G401 (cell line): ENCODE data around the gene TEX51. TPM values are rescaled to one million over a fixed set of nuclear protein-coding genes. Genes with fewer than 3 reads are reported as not detected.
A peak's percentile ranks its signal among the peaks of the same experiment; 100 is the strongest.

Source experiments
- DNase-seq: peaks from one replicate; pipeline ENCODE4 v3.0.0-alpha.2; 2015; ENCODE audit warnings: low spot score
- in situ Hi-C: cut with HindIII; loops from 2 replicates; pipeline ENCODE4 v1.10.0; 2016; ENCODE audit warnings: low sequenced_read_pairs, mixed read lengths
- total RNA-seq: library from RNA; depleted of rRNA; stranded (reverse); fragments of >200 nt; shearing (Covaris generic); gene quantifications from 2 replicates; pipeline ENCODE4 v1.2.3, GENCODE V29; 2014

Gene TEX51
- total RNA-seq, 1 experiment from 2014 or later = not detected

DNA sequence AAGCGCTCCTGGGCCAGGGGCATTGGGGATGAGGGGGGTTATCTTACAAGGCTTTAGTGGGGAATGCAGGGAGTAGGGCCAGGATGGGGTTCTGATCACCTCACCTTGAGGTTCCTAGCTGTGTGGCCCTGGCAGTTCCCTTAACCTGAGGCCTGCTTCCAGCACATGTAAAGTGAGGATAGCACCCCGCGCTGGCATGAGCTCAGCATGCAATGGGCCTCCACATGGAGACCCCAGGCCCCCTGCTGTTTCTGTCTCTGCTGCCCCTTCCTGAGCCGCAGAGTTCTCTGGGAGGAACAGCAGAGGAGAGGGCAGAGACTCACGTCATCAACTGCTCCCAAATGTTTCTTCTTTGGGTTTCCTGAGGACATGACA is 8.6 kb upstream of the TEX51 start:
- DNase-seq = no peak
- in situ Hi-C loops = no loop called here

GRCh38 chr2:126890551-126891450 is 7.9 kb upstream of the TEX51 start:
- in situ Hi-C loops = no loop called here
- DNase-seq = peak; percentile 20

DNA sequence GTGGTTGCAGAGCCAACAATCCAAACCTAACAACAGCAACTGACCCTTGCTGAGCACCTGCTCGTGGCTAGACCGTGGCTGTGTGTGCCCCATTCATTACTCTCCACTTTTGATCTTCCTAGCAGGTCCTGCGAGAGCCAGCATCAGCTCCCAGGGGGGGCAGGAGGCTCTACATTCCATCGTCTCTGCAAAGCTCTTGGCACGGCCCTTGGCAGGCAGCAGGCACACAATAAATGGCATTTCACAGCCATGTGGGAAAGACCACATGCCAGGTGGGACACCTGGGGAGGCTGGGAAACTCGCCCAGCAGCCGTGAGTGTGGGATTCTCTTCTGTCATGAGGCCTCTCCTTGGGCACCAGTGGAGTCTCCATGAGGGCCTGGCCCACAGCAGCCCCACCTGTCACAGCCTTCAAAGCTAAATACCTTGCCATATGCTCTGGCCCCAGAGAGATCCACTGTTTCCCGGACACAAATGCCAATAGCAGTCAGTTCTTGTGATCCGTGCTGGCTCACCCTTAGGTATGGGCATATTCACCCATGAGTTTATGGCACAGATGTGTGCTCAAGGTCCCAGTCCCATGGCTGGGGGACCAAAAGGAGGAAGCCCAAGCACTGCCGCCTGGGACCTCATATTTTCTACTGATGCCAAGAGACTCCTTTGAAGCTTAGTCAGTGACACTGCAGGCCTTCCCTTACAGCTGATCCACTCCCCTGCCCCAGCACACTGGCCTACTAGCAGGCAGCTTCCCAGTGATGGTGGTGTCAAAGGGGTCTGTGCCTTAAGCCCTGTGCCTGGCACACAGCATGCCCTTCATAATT is 6.8 kb upstream of the TEX51 start:
- DNase-seq = peak; percentile 98
- in situ Hi-C loops = no loop called here

DNA sequence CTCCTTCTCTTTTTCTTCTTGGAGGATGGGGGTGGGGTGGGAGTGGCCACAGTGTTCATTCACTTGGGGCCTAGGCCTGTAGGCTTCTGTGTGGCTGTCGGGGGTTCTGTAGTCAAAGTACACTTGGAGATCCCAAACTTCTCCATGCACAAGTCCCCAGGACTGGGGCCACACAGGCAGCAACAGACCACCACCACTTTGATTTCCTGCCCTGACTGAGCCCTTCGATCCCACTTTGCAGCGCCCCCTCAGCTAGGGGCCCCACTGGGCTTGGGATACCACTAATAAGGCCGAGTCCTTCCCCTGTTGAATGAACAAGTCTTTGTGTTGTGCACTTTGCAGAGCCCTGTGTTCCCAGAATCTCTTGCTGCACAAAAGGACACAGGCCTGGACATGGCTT is 5.5 kb upstream of the TEX51 start:
- in situ Hi-C loops = no loop called here
- no peak for DNase-seq

DNA sequence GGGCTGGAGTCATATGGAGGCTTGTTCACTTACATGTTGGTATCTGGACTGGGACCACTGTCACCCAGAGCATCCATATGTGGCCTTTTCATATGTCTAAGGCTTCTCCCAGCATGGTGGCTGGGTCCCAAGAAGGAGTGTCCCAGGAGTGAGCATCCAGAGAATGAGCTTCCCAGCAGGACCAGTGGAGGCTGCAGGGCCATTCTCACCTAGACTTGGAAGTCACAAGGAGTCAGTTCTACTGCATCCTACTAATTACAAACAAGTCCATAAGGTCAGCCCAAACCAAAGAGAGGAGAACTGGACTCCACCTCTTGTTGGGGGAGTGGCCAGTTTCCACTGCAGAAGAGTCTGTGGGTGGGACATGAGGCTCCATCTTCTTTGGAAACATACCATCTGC is 5.1 kb upstream of the TEX51 start:
- no peak for DNase-seq
- in situ Hi-C loops = no loop called here

DNA sequence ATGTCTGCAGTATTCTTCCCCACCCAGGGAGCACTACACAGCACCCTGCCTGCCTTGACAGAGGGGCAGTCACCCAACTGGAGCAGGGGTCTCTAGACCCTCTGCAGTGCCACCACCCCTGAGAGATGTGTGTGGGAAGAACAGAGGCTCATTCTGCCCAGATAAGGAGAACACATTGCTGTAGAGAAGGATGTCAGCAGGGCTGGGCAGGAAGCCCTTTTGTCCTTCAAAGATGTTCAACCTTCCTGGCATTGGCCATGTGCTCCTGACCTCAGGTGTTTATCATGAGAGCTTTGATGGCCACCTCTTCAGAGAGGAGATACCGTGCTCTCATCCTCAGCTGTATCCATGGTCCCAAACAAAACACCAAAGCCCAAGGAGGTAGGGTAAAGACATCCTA is 4.6 kb upstream of the TEX51 start:
- DNase-seq = no peak
- in situ Hi-C loops = no loop called here

GRCh38 chr2:126894585-126895182 is 4.0 kb upstream of the TEX51 start:
- no peak for DNase-seq
- in situ Hi-C loops = no loop called here

GRCh38 chr2:126895336-126895735 is 3.4 kb upstream of the TEX51 start:
- in situ Hi-C loops = no loop called here
- no peak for DNase-seq

- in situ Hi-C loops = no loop called here
- no peak for DNase-seq
These were observed 2.2 kb upstream of the TEX51 start for GRCh38 chr2:126896471-126896870.

DNA sequence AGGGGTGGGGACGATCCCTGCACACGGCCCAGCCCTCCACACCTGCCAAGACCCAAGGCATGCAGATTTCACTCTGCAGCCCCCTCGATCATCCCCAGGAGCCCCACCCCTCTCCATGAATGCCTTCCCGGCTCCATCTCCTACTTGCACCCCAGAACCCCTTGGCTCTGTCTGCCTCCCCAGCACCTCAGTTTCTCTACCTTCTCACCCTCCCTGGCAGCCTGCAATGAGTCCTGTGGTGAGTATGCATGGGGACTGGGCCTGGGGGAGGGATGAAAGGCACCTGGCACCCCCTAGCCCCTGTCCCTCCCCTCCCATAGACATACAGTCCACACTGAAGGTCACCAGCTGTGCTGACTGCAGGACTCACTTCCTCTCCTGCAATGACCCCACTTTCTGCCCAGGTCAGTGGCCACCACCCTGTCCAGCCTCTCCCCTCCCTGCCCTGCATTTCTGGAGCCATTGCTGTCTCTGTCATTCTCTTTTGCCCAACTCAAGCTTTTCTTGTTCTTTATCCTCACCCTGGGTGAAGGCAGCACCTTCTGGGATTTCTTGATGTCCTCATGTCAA is 1.0 kb downstream of the TEX51 start:
- in situ Hi-C loops = no loop called here
- no peak for DNase-seq

GRCh38 chr2:126900646-126901319 is 2.1 kb downstream of the TEX51 start:
- no peak for DNase-seq
- in situ Hi-C loops = no loop called here

DNA sequence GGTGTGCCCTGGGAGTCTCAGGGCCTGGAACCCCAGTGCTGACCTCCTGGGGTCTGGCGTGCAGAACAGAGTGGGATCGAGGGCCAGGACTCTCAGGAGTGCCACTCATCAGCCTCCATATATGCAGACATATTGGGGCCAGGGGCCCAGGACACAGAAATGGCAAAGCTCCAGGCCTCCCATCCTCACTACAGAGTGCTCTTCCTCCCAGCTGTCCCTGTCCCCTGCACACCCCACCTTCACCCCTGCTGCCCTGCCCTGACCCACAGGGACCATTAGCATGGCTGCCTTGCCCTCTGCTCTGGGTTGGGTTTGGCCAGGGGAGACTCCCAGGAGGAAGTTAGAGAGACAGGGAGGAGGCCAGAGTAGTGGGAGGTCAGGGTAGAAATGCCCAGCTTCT is 2.8 kb downstream of the TEX51 start:
- in situ Hi-C loops = no loop called here
- DNase-seq = no peak

DNA sequence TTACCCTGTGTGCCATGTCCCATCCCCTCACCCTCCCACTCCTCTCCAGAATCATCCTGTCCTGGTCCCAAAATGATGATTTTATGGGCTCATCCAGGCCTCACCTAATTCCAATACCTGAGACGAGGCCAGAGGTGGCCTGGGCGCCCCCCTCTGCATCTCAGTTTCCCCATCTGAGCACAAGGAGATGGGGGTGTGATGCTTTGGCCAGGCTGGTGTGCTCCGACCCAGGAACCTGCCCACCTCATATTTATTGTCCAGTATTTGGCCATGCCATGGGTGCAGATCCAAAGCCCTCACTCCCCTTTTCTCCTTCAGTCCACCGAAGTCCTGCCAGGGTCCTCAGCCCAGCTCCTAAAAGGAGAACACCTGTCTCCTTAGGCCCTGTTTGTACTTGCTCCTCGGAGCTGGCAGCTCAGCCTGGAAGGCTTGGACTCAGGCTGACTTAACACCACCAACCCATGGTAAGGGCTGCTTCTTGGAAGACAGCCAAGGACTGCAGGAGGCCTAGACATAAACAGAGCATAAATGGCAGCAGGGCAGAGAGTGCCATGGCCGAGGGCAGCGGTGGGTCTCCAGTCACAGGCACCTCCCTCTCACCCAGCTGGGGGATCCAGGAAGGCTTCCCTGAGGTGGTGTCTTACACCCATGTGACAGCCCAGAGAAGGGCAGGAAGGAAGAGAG is 3.6 kb downstream of the TEX51 start:
- in situ Hi-C loops = no loop called here
- DNase-seq = no peak

DNA sequence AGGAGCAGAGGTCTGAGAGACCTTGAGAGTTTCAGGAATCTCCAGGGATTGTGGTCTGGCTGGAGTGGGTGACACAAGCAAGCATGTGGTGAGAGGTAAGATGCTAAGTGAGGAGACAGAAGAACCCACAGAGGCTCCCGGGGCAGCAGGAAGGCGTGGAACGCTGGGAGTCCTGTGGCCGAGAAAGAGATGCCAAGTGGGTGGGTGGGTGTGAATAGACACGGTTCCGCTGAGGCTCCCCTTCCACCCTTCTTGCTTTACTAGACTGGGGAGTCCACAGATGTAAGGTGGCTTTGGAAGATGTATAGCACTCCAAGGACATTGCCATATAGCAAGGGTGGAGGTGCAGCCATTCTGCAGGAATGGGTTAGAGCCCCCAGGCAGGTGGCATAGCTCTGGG is 4.2 kb downstream of the TEX51 start:
- in situ Hi-C loops = no loop called here
- DNase-seq = no peak

DNA sequence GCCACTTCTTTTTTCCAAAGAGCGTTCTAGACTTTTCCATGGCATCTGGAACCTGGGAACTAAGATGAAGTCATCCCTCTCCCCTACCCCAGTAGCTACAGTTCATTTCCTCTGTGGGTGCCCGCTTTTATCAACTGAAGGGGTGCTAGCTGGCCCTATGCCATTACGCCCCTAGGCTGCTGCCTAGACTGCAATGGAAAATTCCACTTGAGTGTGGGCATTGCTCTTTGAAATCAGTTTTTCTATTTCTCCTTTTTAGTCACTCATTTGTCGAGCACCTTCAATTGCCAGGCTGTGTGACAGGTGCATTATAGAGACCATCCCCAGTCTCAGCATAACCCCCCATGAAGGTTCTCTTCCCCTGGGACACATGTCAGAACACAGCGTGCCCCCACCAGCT is 7.3 kb downstream of the TEX51 start:
- no peak for DNase-seq
- in situ Hi-C loops = no loop called here

DNA sequence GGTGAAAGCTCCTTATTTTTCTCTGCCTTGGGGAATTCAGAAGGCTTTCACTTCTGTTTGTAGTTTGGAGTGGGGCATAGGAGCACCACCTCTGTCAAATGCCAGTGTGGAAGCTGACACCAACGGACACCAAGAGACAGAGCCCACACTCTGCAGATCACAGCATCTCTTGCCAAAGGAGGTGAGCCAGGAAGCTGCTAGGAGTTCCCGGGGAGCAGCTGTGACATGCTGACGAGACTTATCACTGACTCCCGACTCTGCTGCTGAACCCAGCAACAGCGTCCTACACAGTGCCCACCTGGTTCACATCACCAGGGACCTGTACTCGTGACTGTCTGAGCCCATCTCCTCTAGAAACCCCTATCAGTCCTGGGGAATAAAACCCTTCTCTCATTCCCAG is 8.1 kb downstream of the TEX51 start:
- in situ Hi-C loops = no loop called here
- DNase-seq = no peak

DNA sequence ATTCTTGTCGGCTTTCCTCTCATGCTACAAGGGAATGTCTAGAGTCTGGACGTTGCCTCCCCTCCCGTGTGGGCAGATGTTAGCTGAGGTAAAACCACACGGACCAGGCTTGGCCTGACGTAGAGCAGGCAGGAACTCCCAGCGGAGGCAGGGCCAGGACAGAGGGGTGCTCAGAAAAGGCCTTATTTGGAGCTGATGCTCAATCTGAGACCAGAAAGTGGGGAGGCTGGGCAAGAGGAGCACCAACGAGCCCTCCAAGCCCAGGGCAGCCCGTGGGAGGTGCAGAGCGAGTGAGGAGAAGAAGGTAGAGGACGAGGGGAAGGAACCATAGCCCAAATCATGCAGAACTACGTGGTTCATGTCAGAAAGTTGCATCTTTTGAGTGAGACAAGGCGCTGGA is 9.0 kb downstream of the TEX51 start:
- DNase-seq = no peak
- in situ Hi-C loops = no loop called here

DNA sequence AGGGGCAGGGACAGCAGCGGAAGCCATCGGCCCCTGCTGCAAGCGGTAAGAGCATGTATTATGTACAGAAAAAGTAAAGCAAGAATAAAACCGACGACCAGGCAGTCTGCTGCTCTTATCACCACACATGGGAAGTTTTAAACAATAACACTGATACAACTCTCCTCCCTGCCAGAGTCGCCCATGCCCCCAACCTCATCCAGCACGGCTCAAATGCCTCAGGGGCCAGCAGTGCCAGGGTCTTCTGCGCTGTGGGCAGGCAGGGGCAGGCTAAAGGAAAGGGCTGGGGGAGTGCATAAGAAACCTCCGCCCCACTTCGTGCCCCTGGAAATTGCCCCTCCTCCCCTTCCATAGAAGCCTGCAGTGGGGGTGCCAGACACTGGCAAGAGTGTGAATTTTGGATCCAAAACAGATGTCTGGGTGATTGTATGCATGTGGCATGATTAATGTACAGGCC is 10.1 kb downstream of the TEX51 start:
- in situ Hi-C loops = no loop called here
- no peak for DNase-seq

GRCh38 chr2:126909366-126909765 is 10.7 kb downstream of the TEX51 start:
- in situ Hi-C loops = no loop called here
- no peak for DNase-seq
